HepG2 (cell line): Measurements from ENCODE around the gene SNRNP27. TPM values are rescaled to one million over a fixed set of nuclear protein-coding genes. Genes with fewer than 3 reads are reported as not detected.
A peak's percentile ranks its signal among the peaks of the same experiment; 100 is the strongest.

Source experiments
- ETV5 ChIP-seq: IDR thresholded peaks from 2 replicates; pipeline ENCODE4 v1.6.1; 2018; ENCODE audit warnings: missing biosample characterization, missing genetic modification reagents, inconsistent platforms, borderline replicate concordance
- MAFF ChIP-seq: IDR thresholded peaks from 2 replicates; pipeline ENCODE4 v1.6.1; 2011; ENCODE audit warnings: low read depth, low read length, improper control_type of control experiment
- MAFG ChIP-seq: sonication (generic); formaldehyde crosslinking; IDR thresholded peaks from 2 replicates; pipeline ENCODE4 v1.5.1; 2020; ENCODE audit warnings: mild to moderate bottlenecking, missing genetic modification reagents
- MTF1 ChIP-seq: sonication (generic); formaldehyde crosslinking; IDR thresholded peaks from 2 replicates; pipeline ENCODE4 v1.5.0; 2020; ENCODE audit warnings: missing genetic modification reagents
- NR2F6 ChIP-seq, 2 experiments: IDR thresholded peaks; 2 replicates each; pipeline ENCODE4 v1.6.1; 2016; ENCODE audit warnings: antibody characterized with exemption in 1 of 2, mild to moderate bottlenecking in 1 of 2
- PRDM4 ChIP-seq: sonication (generic); formaldehyde crosslinking; IDR thresholded peaks from 2 replicates; pipeline ENCODE4 v1.9.0; 2021; ENCODE audit warnings: missing genetic modification reagents, borderline replicate concordance
- THAP7 ChIP-seq: sonication (generic); formaldehyde crosslinking; IDR thresholded peaks from 2 replicates; pipeline ENCODE4 v1.8.1; 2023; ENCODE audit warnings: mild to moderate bottlenecking, missing genetic modification reagents
- XBP1 ChIP-seq: sonication (generic); formaldehyde crosslinking; IDR thresholded peaks from 2 replicates; pipeline ENCODE4 v1.5.0; 2020; ENCODE audit warnings: missing genetic modification reagents
- ZBTB3 ChIP-seq: sonication (generic); formaldehyde crosslinking; IDR thresholded peaks from 2 replicates; pipeline ENCODE4 v1.4.0; 2020; ENCODE audit warnings: low read depth, mild to moderate bottlenecking, moderate library complexity, missing genetic modification reagents, borderline replicate concordance
- ZEB1 ChIP-seq: IDR thresholded peaks from 2 replicates; pipeline ENCODE4 v1.6.1; 2012; ENCODE audit warnings: mild to moderate bottlenecking, low read depth, inconsistent platforms; ENCODE audit not compliant: insufficient replicate concordance
- ZNF724P ChIP-seq: sonication (generic); formaldehyde crosslinking; IDR thresholded peaks from 2 replicates; pipeline ENCODE4 v1.8.0; 2022; ENCODE audit warnings: missing genetic modification reagents, borderline replicate concordance
- ZNF850 ChIP-seq: sonication (generic); formaldehyde crosslinking; conservative IDR thresholded peaks from 2 replicates; pipeline ENCODE4 v1.9.0; 2021; ENCODE audit warnings: mild to moderate bottlenecking, missing genetic modification reagents
- polyA plus RNA-seq, 8 experiments: library from polyadenylated mRNA; depleted of rRNA in 3 of 8; stranded (reverse) in 7 of 8; unstranded in 1 of 8; fragments of >200 nt; fragmentation: Illumina TruSeq in 4 of 8; extraction: Trizol in 4 of 8; gene quantifications; 2 replicates each; pipeline versions ENCODE4 v1.2.1 to v1.2.3, GENCODE V29; 2011 to 2016; ENCODE audit warnings: low read depth in 4 of 8, missing spikeins in 1 of 8, mixed read lengths in 1 of 8; ENCODE audit not compliant: insufficient read depth in 1 of 8
- total RNA-seq, 5 experiments: library from RNA; depleted of rRNA; stranded (reverse); fragments of >200 nt; fragmentation: Illumina TruSeq; extraction: Trizol; gene quantifications; 2 replicates each; pipeline ENCODE4 v1.2.3, GENCODE V29; 2016; ENCODE audit warnings: low read depth in 1 of 5
- TF ChIP-seq, protein P1 (sequence below): sonication (generic); formaldehyde crosslinking; IDR thresholded peaks from 2 replicates; pipeline ENCODE4 v1.5.0; 2020; ENCODE audit warnings: mild to moderate bottlenecking, missing genetic modification reagents, moderate library complexity
- TF ChIP-seq, protein P2 (sequence below): sonication (generic); formaldehyde crosslinking; IDR thresholded peaks from 2 replicates; pipeline ENCODE4 v1.4.0; 2020; ENCODE audit warnings: missing genetic modification reagents, borderline replicate concordance
- TF ChIP-seq, protein P3 (sequence below), 2 experiments: sonication (generic) in 1 of 2; formaldehyde crosslinking in 1 of 2; IDR thresholded peaks; 2 replicates each; pipeline versions ENCODE4 v1.4.0 to v1.6.1; 2018 to 2020; ENCODE audit warnings: missing genetic modification reagents in 2 of 2, borderline replicate concordance in 1 of 2, low read depth in 1 of 2, mild to moderate bottlenecking in 1 of 2, missing biosample characterization in 1 of 2

Gene SNRNP27
- total and polyA plus RNA-seq, 2 of the 13 experiments (the other 11 are each of a cell fraction or from before 2014, with no cell fraction given): 49.8 to 54.6 TPM

GRCh38 chr2:69893684-69894551 lies at the start of gene SNRNP27 (continued):
- TF ChIP-seq, protein P1, sequence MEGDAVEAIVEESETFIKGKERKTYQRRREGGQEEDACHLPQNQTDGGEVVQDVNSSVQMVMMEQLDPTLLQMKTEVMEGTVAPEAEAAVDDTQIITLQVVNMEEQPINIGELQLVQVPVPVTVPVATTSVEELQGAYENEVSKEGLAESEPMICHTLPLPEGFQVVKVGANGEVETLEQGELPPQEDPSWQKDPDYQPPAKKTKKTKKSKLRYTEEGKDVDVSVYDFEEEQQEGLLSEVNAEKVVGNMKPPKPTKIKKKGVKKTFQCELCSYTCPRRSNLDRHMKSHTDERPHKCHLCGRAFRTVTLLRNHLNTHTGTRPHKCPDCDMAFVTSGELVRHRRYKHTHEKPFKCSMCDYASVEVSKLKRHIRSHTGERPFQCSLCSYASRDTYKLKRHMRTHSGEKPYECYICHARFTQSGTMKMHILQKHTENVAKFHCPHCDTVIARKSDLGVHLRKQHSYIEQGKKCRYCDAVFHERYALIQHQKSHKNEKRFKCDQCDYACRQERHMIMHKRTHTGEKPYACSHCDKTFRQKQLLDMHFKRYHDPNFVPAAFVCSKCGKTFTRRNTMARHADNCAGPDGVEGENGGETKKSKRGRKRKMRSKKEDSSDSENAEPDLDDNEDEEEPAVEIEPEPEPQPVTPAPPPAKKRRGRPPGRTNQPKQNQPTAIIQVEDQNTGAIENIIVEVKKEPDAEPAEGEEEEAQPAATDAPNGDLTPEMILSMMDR (CRISPR knock-in tag): no peak
- TF ChIP-seq MAFF (no peak), NR2F6 (IDR thresholded peaks at IDR 0.05) (no peak), NR2F6 (CRISPR knock-in tag; IDR thresholded peaks at IDR 0.05) (peak; percentile 63), MTF1 (CRISPR knock-in tag) (peak; percentile 93), XBP1 (peak; percentile 88), ZNF724P (CRISPR knock-in tag) (no peak; the same call in 1 of the 2 replicates), ZBTB3 (CRISPR knock-in tag) (no peak), ETV5 (peak; percentile 88), ZNF850 (CRISPR knock-in tag) (peak; percentile 83; the same call in 1 of the 2 replicates), ZEB1 (peak; percentile 80), PRDM4 (CRISPR knock-in tag) (peak; percentile 79; the same call in 1 of the 2 replicates), THAP7 (CRISPR knock-in tag) (peak; percentile 92), MAFG (no peak)
- TF ChIP-seq, protein P2, sequence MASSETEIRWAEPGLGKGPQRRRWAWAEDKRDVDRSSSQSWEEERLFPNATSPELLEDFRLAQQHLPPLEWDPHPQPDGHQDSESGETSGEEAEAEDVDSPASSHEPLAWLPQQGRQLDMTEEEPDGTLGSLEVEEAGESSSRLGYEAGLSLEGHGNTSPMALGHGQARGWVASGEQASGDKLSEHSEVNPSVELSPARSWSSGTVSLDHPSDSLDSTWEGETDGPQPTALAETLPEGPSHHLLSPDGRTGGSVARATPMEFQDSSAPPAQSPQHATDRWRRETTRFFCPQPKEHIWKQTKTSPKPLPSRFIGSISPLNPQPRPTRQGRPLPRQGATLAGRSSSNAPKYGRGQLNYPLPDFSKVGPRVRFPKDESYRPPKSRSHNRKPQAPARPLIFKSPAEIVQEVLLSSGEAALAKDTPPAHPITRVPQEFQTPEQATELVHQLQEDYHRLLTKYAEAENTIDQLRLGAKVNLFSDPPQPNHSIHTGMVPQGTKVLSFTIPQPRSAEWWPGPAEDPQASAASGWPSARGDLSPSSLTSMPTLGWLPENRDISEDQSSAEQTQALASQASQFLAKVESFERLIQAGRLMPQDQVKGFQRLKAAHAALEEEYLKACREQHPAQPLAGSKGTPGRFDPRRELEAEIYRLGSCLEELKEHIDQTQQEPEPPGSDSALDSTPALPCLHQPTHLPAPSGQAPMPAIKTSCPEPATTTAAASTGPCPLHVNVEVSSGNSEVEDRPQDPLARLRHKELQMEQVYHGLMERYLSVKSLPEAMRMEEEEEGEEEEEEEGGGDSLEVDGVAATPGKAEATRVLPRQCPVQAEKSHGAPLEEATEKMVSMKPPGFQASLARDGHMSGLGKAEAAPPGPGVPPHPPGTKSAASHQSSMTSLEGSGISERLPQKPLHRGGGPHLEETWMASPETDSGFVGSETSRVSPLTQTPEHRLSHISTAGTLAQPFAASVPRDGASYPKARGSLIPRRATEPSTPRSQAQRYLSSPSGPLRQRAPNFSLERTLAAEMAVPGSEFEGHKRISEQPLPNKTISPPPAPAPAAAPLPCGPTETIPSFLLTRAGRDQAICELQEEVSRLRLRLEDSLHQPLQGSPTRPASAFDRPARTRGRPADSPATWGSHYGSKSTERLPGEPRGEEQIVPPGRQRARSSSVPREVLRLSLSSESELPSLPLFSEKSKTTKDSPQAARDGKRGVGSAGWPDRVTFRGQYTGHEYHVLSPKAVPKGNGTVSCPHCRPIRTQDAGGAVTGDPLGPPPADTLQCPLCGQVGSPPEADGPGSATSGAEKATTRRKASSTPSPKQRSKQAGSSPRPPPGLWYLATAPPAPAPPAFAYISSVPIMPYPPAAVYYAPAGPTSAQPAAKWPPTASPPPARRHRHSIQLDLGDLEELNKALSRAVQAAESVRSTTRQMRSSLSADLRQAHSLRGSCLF (CRISPR knock-in tag): peak; percentile 91; the same call in 1 of the 2 replicates
- TF ChIP-seq, protein P3, sequence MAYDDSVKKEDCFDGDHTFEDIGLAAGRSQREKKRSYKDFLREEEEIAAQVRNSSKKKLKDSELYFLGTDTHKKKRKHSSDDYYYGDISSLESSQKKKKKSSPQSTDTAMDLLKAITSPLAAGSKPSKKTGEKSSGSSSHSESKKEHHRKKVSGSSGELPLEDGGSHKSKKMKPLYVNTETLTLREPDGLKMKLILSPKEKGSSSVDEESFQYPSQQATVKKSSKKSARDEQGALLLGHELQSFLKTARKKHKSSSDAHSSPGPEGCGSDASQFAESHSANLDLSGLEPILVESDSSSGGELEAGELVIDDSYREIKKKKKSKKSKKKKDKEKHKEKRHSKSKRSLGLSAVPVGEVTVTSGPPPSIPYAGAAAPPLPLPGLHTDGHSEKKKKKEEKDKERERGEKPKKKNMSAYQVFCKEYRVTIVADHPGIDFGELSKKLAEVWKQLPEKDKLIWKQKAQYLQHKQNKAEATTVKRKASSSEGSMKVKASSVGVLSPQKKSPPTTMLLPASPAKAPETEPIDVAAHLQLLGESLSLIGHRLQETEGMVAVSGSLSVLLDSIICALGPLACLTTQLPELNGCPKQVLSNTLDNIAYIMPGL (CRISPR knock-in tag; IDR thresholded peaks at IDR 0.05; ENCODE audit: borderline replicate concordance in 1 of 2, low read depth in 1 of 2): peak; percentile 91 to 94
